Measurements from ENCODE around the gene PCK2. TPM values are rescaled to one million over a fixed set of nuclear protein-coding genes. Genes with fewer than 3 reads are reported as not detected.
A peak's percentile ranks its signal among the peaks of the same experiment; 100 is the strongest.

The PCK2 gene
- total RNA-seq, 2 donors from 2014 or later = 11.4 to 16.9 TPM

- Histone ChIP-seq H3K27ac (peak overlapping the region; percentile 92), H3K4me3 (peak overlapping the region; percentile 99), H3K27me3 (replicated peaks; ENCODE audit: insufficient read depth) (no peaks in the 10 kb centered on the region), H3K36me3 (no peaks in the 10 kb centered on the region), H3K9me3 (no peaks in the 10 kb centered on the region), H3K4me1 (ENCODE audit: control insufficient read depth in 1 of 2, low read depth in 2 of 2) (peaks cover 9 to 25% of the 10 kb centered on the region in 2 donors)
- DNase-seq (ENCODE audit: low spot score) = no peak
- ATAC-seq (ENCODE audit: insufficient number of reproducible peaks, low FRiP score, low read depth) = peak; percentile 21
- no peak for TF ChIP-seq CTCF (IDR thresholded peaks at IDR 0.05)
Observed at GRCh38 chr14:24093207-24093900, 757 bp upstream of the PCK2 start.

DNA sequence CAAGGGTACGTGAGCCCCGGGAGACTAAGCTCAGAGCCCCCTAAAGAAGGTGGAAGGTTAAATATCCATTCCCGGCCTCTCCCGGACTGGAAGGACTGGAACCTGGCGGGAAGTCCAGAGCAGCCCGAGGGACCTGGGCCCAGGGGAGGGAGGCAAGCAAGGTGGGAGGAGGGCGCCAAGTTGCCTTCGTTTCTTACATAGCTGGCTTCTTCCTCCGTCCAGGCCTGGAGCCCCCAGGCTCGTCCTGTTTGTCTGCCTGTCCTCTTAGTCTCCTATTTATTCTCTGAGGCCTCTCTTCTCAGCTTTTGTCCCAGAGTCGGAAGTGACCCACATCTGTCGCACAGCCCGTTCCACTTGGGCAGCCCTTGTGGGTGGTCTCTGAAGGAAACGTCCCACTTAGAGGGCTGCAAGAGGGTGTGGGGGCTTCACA lies 745 bp downstream of the PCK2 start:
- no peaks in the 10 kb centered on the region for H3K27me3 ChIP-seq (replicated peaks; ENCODE audit: insufficient read depth)
- ATAC-seq (ENCODE audit: insufficient number of reproducible peaks, low FRiP score, low read depth) (no peak), DNase-seq (ENCODE audit: low spot score) (no peak)
- H3K36me3 ChIP-seq = no peaks in the 10 kb centered on the region
- H3K9me3 ChIP-seq = no peaks in the 10 kb centered on the region
- H3K4me3 ChIP-seq = peak overlapping the region; percentile 99
- peaks cover 9 to 25% of the 10 kb centered on the region in 2 donors for H3K4me1 ChIP-seq (ENCODE audit: control insufficient read depth in 1 of 2, low read depth in 2 of 2)
- TF ChIP-seq CTCF (IDR thresholded peaks at IDR 0.05) = no peak
- peak overlapping the region; percentile 92 for H3K27ac ChIP-seq

DNA sequence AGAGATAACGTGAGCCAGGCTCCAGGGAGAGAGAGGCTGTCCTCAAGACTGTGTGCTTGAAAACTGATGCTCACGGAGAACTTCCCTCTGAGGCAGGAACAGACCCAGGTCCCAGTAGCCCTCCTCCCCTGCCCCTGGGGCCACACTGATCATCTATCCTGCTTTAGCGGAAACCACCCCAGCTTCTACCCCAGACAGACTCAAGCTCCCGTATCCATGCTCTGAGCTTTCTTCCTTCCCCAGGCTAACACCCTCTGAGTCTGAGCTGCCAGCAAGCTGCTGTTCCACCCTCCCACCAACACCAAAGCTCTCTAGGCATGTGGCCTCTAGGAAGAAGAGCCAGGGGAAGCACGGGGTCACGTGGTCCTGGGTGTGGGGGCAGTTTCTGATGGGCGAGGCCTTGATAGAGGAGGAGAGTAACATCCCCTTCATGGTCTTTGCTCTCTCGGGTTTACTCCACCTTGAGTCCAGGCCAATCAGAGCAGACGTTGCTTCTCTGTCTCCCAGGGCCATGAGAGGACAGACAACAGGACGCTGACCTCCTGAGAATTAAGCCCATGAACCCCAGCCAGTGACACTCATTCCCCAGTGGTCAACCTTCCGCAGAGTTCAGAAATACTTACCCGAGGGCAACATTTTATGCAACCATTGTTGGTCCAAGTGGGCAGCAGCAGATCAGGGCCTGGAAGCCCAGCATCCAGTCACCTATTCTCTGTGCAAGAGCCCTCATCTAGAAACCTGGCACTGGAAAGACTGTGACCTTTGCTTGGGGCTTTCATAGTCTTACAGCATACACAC lies 1.4 kb downstream of the PCK2 start:
- no peaks in the 10 kb centered on the region for H3K36me3 ChIP-seq
- H3K9me3 ChIP-seq = no peaks in the 10 kb centered on the region
- ATAC-seq (ENCODE audit: insufficient number of reproducible peaks, low FRiP score, low read depth) = no peak
- peaks cover 9 to 25% of the 10 kb centered on the region in 2 donors for H3K4me1 ChIP-seq (ENCODE audit: control insufficient read depth in 1 of 2, low read depth in 2 of 2)
- H3K27ac ChIP-seq = peak overlapping the region; percentile 92
- no peak for TF ChIP-seq CTCF (IDR thresholded peaks at IDR 0.05)
- no peak for DNase-seq (ENCODE audit: low spot score)
- no peaks in the 10 kb centered on the region for H3K27me3 ChIP-seq (replicated peaks; ENCODE audit: insufficient read depth)
- peak overlapping the region; percentile 99 for H3K4me3 ChIP-seq

- peaks cover 9 to 25% of the 10 kb centered on the region in 2 donors for H3K4me1 ChIP-seq (ENCODE audit: control insufficient read depth in 1 of 2, low read depth in 2 of 2)
- H3K9me3 ChIP-seq = no peaks in the 10 kb centered on the region
- TF ChIP-seq CTCF (IDR thresholded peaks at IDR 0.05) = no peak
- DNase-seq (ENCODE audit: low spot score) = no peak
- no peaks in the 10 kb centered on the region for H3K27me3 ChIP-seq (replicated peaks; ENCODE audit: insufficient read depth)
- H3K36me3 ChIP-seq = no peaks in the 10 kb centered on the region
- no peak overlapping the region for H3K4me3 ChIP-seq
- ATAC-seq (ENCODE audit: insufficient number of reproducible peaks, low FRiP score, low read depth) = no peak
- no peak overlapping the region for H3K27ac ChIP-seq
Observed at GRCh38 chr14:24096545-24097181, 2.6 kb downstream of the PCK2 start.
